Mesendoderm (in vitro differentiated cells): ENCODE results near the gene OR52N4.

ENCODE experiments used
- DNase-seq: peaks from one replicate; pipeline ENCODE4 v3.0.0; 2013
- H2AK5ac ChIP-seq: 2 replicates; pipeline ENCODE4 v1.6.1; 2013; ENCODE audit warnings: low read length, inconsistent platforms
- H2BK120ac ChIP-seq: 2 replicates; pipeline ENCODE4 v1.6.1; 2013; ENCODE audit warnings: low read depth, mild to moderate bottlenecking, low read length, moderate library complexity, mixed read lengths
- H2BK15ac ChIP-seq: replicated peaks from 2 replicates; pipeline ENCODE4 v1.6.1; 2013; ENCODE audit warnings: low read depth, mild to moderate bottlenecking, moderate library complexity
- H2BK5ac ChIP-seq: 2 replicates; pipeline ENCODE4 v1.6.1; 2013; ENCODE audit warnings: low read length, inconsistent platforms
- H3K18ac ChIP-seq: 2 replicates; pipeline ENCODE4 v1.6.1; 2013; ENCODE audit warnings: mild to moderate bottlenecking, low read length, mixed read lengths
- H3K23ac ChIP-seq: one replicate; pipeline ENCODE4 v1.6.1; 2013; ENCODE audit warnings: low read length
- H3K27ac ChIP-seq: 2 replicates; pipeline ENCODE4 v1.5.1; 2013; ENCODE audit warnings: low read depth, mild to moderate bottlenecking, inconsistent platforms, low read length, moderate library complexity
- H3K27me3 ChIP-seq: 2 replicates; pipeline ENCODE4 v1.6.1; 2013; ENCODE audit warnings: low read length, control low read depth, mild to moderate bottlenecking, inconsistent platforms; ENCODE audit not compliant: insufficient read depth, poor library complexity
- H3K36me3 ChIP-seq: 2 replicates; pipeline ENCODE4 v1.6.1; 2013; ENCODE audit warnings: low read length, inconsistent platforms; ENCODE audit not compliant: control insufficient read depth, insufficient read depth
- H3K4ac ChIP-seq: one replicate; pipeline ENCODE4 v1.6.1; 2013; ENCODE audit warnings: low read depth, mild to moderate bottlenecking, low read length, moderate library complexity
- H3K4me1 ChIP-seq: 2 replicates; pipeline ENCODE4 v1.6.1; 2013; ENCODE audit warnings: low read depth, low read length, inconsistent platforms; ENCODE audit not compliant: control insufficient read depth
- H3K4me2 ChIP-seq: 2 replicates; pipeline ENCODE4 v1.6.1; 2013; ENCODE audit warnings: low read length
- H3K4me3 ChIP-seq: 2 replicates; pipeline ENCODE4 v1.5.1; 2013; ENCODE audit warnings: mild to moderate bottlenecking, low read length
- H3K56ac ChIP-seq: one replicate; pipeline ENCODE4 v1.6.1; 2013; ENCODE audit warnings: low read length
- H3K79me1 ChIP-seq: 2 replicates; pipeline ENCODE4 v1.6.1; 2013; ENCODE audit warnings: low read length, inconsistent platforms
- H3K79me2 ChIP-seq: 2 replicates; pipeline ENCODE4 v1.6.1; 2013; ENCODE audit warnings: mild to moderate bottlenecking, low read length; ENCODE audit not compliant: control insufficient read depth, insufficient read depth
- H3K9ac ChIP-seq: 2 replicates; pipeline ENCODE4 v1.6.1; 2013; ENCODE audit warnings: low read length, inconsistent platforms
- H4K5ac ChIP-seq: one replicate; pipeline ENCODE4 v1.6.1; 2013; ENCODE audit warnings: low read length
- H4K8ac ChIP-seq: one replicate; pipeline ENCODE4 v1.6.1; 2013; ENCODE audit warnings: low read depth, mild to moderate bottlenecking, control low read depth, low read length, moderate library complexity
- WGBS: extraction: QIAGEN DNeasy Blood & Tissue Kit; methylation state at CpG from one replicate; pipeline ENCODE4 v1.1.7; 2013; ENCODE audit warnings: low lambda C conversion rate, missing lambda C conversion rate; ENCODE audit not compliant: insufficient coverage; ENCODE audit errors: extremely low coverage; 5-methylcytosine and 5-hydroxymethylcytosine counted together

The OR52N4 gene

DNA sequence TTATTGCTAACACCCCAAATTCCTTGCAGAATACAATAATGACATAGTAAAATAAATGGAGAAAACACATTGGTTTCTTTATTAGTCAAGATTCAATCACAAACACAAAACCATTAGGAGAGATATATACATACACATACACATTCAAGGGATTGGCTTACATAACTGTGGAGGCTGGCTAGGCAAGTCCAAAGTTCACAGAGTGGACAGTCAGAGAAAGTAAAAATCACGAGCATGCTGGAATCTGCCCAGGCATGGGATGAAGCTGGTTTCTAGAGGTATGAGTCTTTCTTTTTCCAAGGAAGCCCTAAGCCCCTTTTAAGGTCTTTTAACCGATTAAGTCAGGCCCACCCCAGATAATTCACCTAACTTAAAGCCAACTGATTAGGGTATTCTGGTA, 31.4 kb upstream of the OR52N4 start:
- no peaks in the 10 kb centered on the region for H3K27me3 ChIP-seq
- H3K4me1 ChIP-seq, result no peaks in the 10 kb centered on the region
- no peak for DNase-seq
- H3K27ac ChIP-seq, result no peak overlapping the region
- no peaks in the 10 kb centered on the region for H3K36me3 ChIP-seq
- H3K79me1 ChIP-seq, result no peaks in the 10 kb centered on the region
- no peak overlapping the region for H3K9ac ChIP-seq
- H3K4ac ChIP-seq, result no peak overlapping the region
- no peaks in the 10 kb centered on the region for H3K79me2 ChIP-seq
- no peak overlapping the region for H2BK5ac ChIP-seq
- no peak overlapping the region for H2AK5ac ChIP-seq
- no peak overlapping the region for H2BK15ac ChIP-seq
- WGBS, result no CpG with 5 or more reads among the region's 2 CpGs
- no peak overlapping the region for H4K5ac ChIP-seq
- no peak overlapping the region for H4K8ac ChIP-seq
- no peak overlapping the region for H3K4me3 ChIP-seq
- H3K4me2 ChIP-seq, result no peak overlapping the region
- H3K23ac ChIP-seq, result no peak overlapping the region
- H2BK120ac ChIP-seq, result no peak overlapping the region
- no peak overlapping the region for H3K18ac ChIP-seq
- no peak overlapping the region for H3K56ac ChIP-seq

- Histone ChIP-seq H3K27ac (no peak overlapping the region), H3K27me3 (no peaks in the 10 kb centered on the region), H2AK5ac (no peak overlapping the region), H2BK120ac (no peak overlapping the region), H3K9ac (no peak overlapping the region), H2BK5ac (no peak overlapping the region), H2BK15ac (no peak overlapping the region), H3K79me1 (no peaks in the 10 kb centered on the region), H3K4me2 (no peak overlapping the region), H4K8ac (no peak overlapping the region), H3K79me2 (no peaks in the 10 kb centered on the region), H3K36me3 (no peaks in the 10 kb centered on the region), H3K18ac (no peak overlapping the region), H3K4me3 (no peak overlapping the region), H4K5ac (no peak overlapping the region), H3K4ac (no peak overlapping the region), H3K56ac (no peak overlapping the region), H3K23ac (no peak overlapping the region), H3K4me1 (no peaks in the 10 kb centered on the region)
- no peak for DNase-seq
- no CpG with 5 or more reads among the region's 1 CpG for WGBS
Observed at GRCh38 chr11:5726351-5726750, 27.7 kb upstream of the OR52N4 start.

GRCh38 chr11:5727691-5728090, 26.4 kb upstream of the OR52N4 start:
- no peaks in the 10 kb centered on the region for H3K79me2 ChIP-seq
- WGBS, result no CpG with 5 or more reads among the region's 1 CpG
- H3K18ac ChIP-seq, result no peak overlapping the region
- H4K5ac ChIP-seq, result no peak overlapping the region
- DNase-seq, result no peak
- H3K9ac ChIP-seq, result no peak overlapping the region
- no peak overlapping the region for H3K56ac ChIP-seq
- H3K27ac ChIP-seq, result no peak overlapping the region
- no peak overlapping the region for H3K23ac ChIP-seq
- H4K8ac ChIP-seq, result no peak overlapping the region
- H2BK120ac ChIP-seq, result no peak overlapping the region
- no peaks in the 10 kb centered on the region for H3K36me3 ChIP-seq
- no peak overlapping the region for H2AK5ac ChIP-seq
- no peak overlapping the region for H3K4me3 ChIP-seq
- no peak overlapping the region for H3K4ac ChIP-seq
- H3K4me2 ChIP-seq, result no peak overlapping the region
- H3K79me1 ChIP-seq, result no peaks in the 10 kb centered on the region
- H3K4me1 ChIP-seq, result no peaks in the 10 kb centered on the region
- no peaks in the 10 kb centered on the region for H3K27me3 ChIP-seq
- H2BK15ac ChIP-seq, result no peak overlapping the region
- no peak overlapping the region for H2BK5ac ChIP-seq

DNA sequence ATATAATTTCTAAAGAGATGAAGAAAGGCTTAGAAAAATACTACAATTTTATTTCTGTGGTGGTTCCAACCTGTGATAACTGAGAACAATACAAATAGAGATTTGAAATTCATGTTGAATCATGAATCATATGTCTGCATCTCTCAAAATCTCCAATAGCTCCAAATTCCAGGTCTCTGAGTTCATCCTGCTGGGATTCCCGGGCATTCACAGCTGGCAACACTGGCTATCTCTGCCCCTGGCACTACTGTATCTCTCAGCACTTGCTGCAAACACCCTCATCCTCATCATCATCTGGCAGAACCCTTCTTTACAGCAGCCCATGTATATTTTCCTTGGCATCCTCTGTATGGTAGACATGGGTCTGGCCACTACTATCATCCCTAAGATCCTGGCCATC, 17.6 kb upstream of the OR52N4 start, which contains the start of gene OR56B1:
TSS of gene OR56B1 (plus strand) at position 53 of the 400 bp plus-strand sequence. CDS start at position 122, 69 bp downstream.
- H3K79me2 ChIP-seq, result no peaks in the 10 kb centered on the region
- no peak within 1 kb of the TSS for H4K8ac ChIP-seq
- H3K27ac ChIP-seq, result no peak within 1 kb of the TSS
- H4K5ac ChIP-seq, result no peak within 1 kb of the TSS
- H3K18ac ChIP-seq, result no peak within 1 kb of the TSS
- H3K4me2 ChIP-seq, result no peak within 1 kb of the TSS
- H2BK5ac ChIP-seq, result no peak within 1 kb of the TSS
- no peaks in the 10 kb centered on the region for H3K27me3 ChIP-seq
- no peak within 1 kb of the TSS for H3K4ac ChIP-seq
- no peak within 1 kb of the TSS for H3K23ac ChIP-seq
- no peak within 1 kb of the TSS for H2BK15ac ChIP-seq
- no peak within 1 kb of the TSS for H3K56ac ChIP-seq
- DNase-seq, result no peak
- H2AK5ac ChIP-seq, result no peak within 1 kb of the TSS
- no peak within 1 kb of the TSS for H2BK120ac ChIP-seq
- H3K4me3 ChIP-seq, result no peak within 1 kb of the TSS
- H3K36me3 ChIP-seq, result no peaks in the 10 kb centered on the region
- WGBS, result no CpG with 5 or more reads among the region's 1 CpG
- H3K9ac ChIP-seq, result no peak within 1 kb of the TSS
- H3K4me1 ChIP-seq, result no peaks in the 10 kb centered on the region
- no peaks in the 10 kb centered on the region for H3K79me1 ChIP-seq

- Histone ChIP-seq H3K4me2 (no peak overlapping the region), H3K4me3 (no peak overlapping the region), H2AK5ac (no peak overlapping the region), H4K5ac (no peak overlapping the region), H3K79me2 (no peaks in the 10 kb centered on the region), H3K27me3 (no peaks in the 10 kb centered on the region), H3K56ac (no peak overlapping the region), H2BK5ac (no peak overlapping the region), H3K18ac (no peak overlapping the region), H3K4me1 (no peaks in the 10 kb centered on the region), H3K79me1 (no peaks in the 10 kb centered on the region), H3K27ac (no peak overlapping the region), H3K23ac (no peak overlapping the region), H3K9ac (no peak overlapping the region), H3K4ac (no peak overlapping the region), H3K36me3 (no peaks in the 10 kb centered on the region), H4K8ac (no peak overlapping the region), H2BK15ac (no peak overlapping the region), H2BK120ac (no peak overlapping the region)
- no peak for DNase-seq
Observed at GRCh38 chr11:5737091-5737490, 17.0 kb upstream of the OR52N4 start.

- Histone ChIP-seq H2BK15ac (no peak overlapping the region), H2BK120ac (no peak overlapping the region), H3K4me1 (no peaks in the 10 kb centered on the region), H3K27ac (no peak overlapping the region), H3K18ac (no peak overlapping the region), H3K9ac (no peak overlapping the region), H3K36me3 (no peaks in the 10 kb centered on the region), H4K5ac (no peak overlapping the region), H3K27me3 (no peaks in the 10 kb centered on the region), H3K4me3 (no peak overlapping the region), H4K8ac (no peak overlapping the region), H3K23ac (no peak overlapping the region), H2BK5ac (no peak overlapping the region), H2AK5ac (no peak overlapping the region), H3K79me2 (no peaks in the 10 kb centered on the region), H3K4me2 (no peak overlapping the region), H3K79me1 (no peaks in the 10 kb centered on the region), H3K56ac (no peak overlapping the region), H3K4ac (no peak overlapping the region)
- no peak for DNase-seq
- WGBS, result no CpG with 5 or more reads among the region's 6 CpGs
Observed at GRCh38 chr11:5737670-5738392, 16.2 kb upstream of the OR52N4 start.
